CD4-positive, alpha-beta T cell treated with Interleukin-6 for 4 hours (primary cell): ENCODE measurements around the gene ARF1.

ENCODE experiments used
- DNase-seq: peaks from one replicate; pipeline ENCODE4 v3.0.0-alpha.2; 2020; ENCODE audit warnings: mixed read lengths

Gene ARF1

GRCh38 chr1:228082214-228082917 is at the start of gene ARF1:
Gene ARF1, plus strand, starts transcription at chr1:228082708. Its CDS starts 14,407 bp downstream, at chr1:228097115.
- DNase-seq = peak; percentile 92

GRCh38 chr1:228033376-228033775 is 49.1 kb upstream of the ARF1 start:
- DNase-seq = no peak

- no peak for DNase-seq
Observed at GRCh38 chr1:228034954-228035837, 47.3 kb upstream of the ARF1 start.

- DNase-seq = no peak
Observed at GRCh38 chr1:228035844-228036243, 46.7 kb upstream of the ARF1 start.

GRCh38 chr1:228036701-228037231 is 45.7 kb upstream of the ARF1 start:
- DNase-seq = no peak

- peak; percentile 22 for DNase-seq
Observed at GRCh38 chr1:228037401-228038386, 44.8 kb upstream of the ARF1 start.

- DNase-seq = no peak
Observed at GRCh38 chr1:228038387-228039005, 44.0 kb upstream of the ARF1 start.

GRCh38 chr1:228039006-228039903 is 43.3 kb upstream of the ARF1 start:
- no peak for DNase-seq

- no peak for DNase-seq
Observed at GRCh38 chr1:228039986-228040385, 42.5 kb upstream of the ARF1 start.

- DNase-seq = no peak
Observed at GRCh38 chr1:228041316-228041715, 41.2 kb upstream of the ARF1 start.

- DNase-seq = no peak
Observed at GRCh38 chr1:228042508-228042907, 40.0 kb upstream of the ARF1 start.

- no peak for DNase-seq
Observed at GRCh38 chr1:228043281-228043848, 39.1 kb upstream of the ARF1 start.

GRCh38 chr1:228044961-228045360 is 37.5 kb upstream of the ARF1 start:
- no peak for DNase-seq

- no peak for DNase-seq
Observed at GRCh38 chr1:228045405-228045804, 37.1 kb upstream of the ARF1 start.

- no peak for DNase-seq
Observed at GRCh38 chr1:228045871-228046270, 36.6 kb upstream of the ARF1 start.

GRCh38 chr1:228046421-228047182 is 35.9 kb upstream of the ARF1 start:
- DNase-seq = no peak

- no peak for DNase-seq
Observed at GRCh38 chr1:228047183-228047466, 35.4 kb upstream of the ARF1 start.

GRCh38 chr1:228048120-228048519 is 34.4 kb upstream of the ARF1 start:
- DNase-seq = no peak

GRCh38 chr1:228048659-228049298 is 33.7 kb upstream of the ARF1 start:
- no peak for DNase-seq
